Amniotic epithelial cell (primary cell): ENCODE data around the gene KDM4E.
"Not testable (repeated sequence)": the region's sequence is repeated elsewhere in the genome, so short reads cannot be mapped to it uniquely, and the experiment has no call there.

Experiments
- DNase-seq: peaks from one replicate; pipeline ENCODE4 v3.0.0-alpha.2; 2010; ENCODE audit warnings: low read depth

KDM4E gene

GRCh38 chr11:95024958-95025357 lies at the start of gene KDM4E:
KDM4E (plus strand) TSS chr11:95025258; CDS start chr11:95025558, 300 bp downstream.
- DNase-seq, result no peak

GRCh38 chr11:94975599-94975998 lies 49.5 kb upstream of the KDM4E start:
- DNase-seq, result no peak

- DNase-seq, result no peak
Measured at GRCh38 chr11:94987378-94987777, 37.7 kb upstream of the KDM4E start.

- no peak for DNase-seq
Measured at GRCh38 chr11:94988748-94989147, 36.3 kb upstream of the KDM4E start.

GRCh38 chr11:94993400-94993943 lies 31.6 kb upstream of the KDM4E start:
- DNase-seq, result no peak

- DNase-seq, result no peak
Measured at GRCh38 chr11:94997437-94997836, 27.6 kb upstream of the KDM4E start.

- no peak for DNase-seq
Measured at GRCh38 chr11:94998285-94998684, 26.8 kb upstream of the KDM4E start.

GRCh38 chr11:95003716-95004115 lies 21.3 kb upstream of the KDM4E start:
- DNase-seq, result no peak

- no peak for DNase-seq
Measured at GRCh38 chr11:95005642-95006041, 19.4 kb upstream of the KDM4E start.

GRCh38 chr11:95011376-95011775 lies 13.7 kb upstream of the KDM4E start:
- no peak for DNase-seq

GRCh38 chr11:95014184-95014821 lies 10.8 kb upstream of the KDM4E start:
- no peak for DNase-seq

GRCh38 chr11:95016139-95016538 lies 8.9 kb upstream of the KDM4E start:
- DNase-seq, result no peak

- not testable (repeated sequence) for DNase-seq
Measured at GRCh38 chr11:95021468-95021867, 3.6 kb upstream of the KDM4E start.

GRCh38 chr11:95025594-95025993 lies 536 bp downstream of the KDM4E start:
- not testable (repeated sequence) for DNase-seq

- no peak for DNase-seq
Measured at GRCh38 chr11:95028357-95028756, 3.3 kb downstream of the KDM4E start.

- DNase-seq, result no peak
Measured at GRCh38 chr11:95033051-95033450, 8.0 kb downstream of the KDM4E start.

GRCh38 chr11:95035316-95035715 lies 10.3 kb downstream of the KDM4E start:
- DNase-seq, result no peak

GRCh38 chr11:95037356-95038035 lies 12.4 kb downstream of the KDM4E start:
- not testable (repeated sequence) for DNase-seq

GRCh38 chr11:95042239-95042638 lies 17.2 kb downstream of the KDM4E start:
- no peak for DNase-seq

GRCh38 chr11:95042906-95043305 lies 17.8 kb downstream of the KDM4E start:
- no peak for DNase-seq

GRCh38 chr11:95044010-95044409 lies 19.0 kb downstream of the KDM4E start:
- peak; percentile 11 for DNase-seq

GRCh38 chr11:95045812-95046211 lies 20.8 kb downstream of the KDM4E start:
- DNase-seq, result no peak

GRCh38 chr11:95049122-95049521 lies 24.1 kb downstream of the KDM4E start, which contains the start of gene KDM4F:
KDM4F (plus strand) TSS chr11:95049422.
- not testable (repeated sequence) for DNase-seq
